ENCODE results near the gene SFXN2. TPM values are rescaled to one million over a fixed set of nuclear protein-coding genes. Genes with fewer than 3 reads are reported as not detected.
"Not testable (repeated sequence)": the region's sequence is repeated elsewhere in the genome, so short reads cannot be mapped to it uniquely, and the experiment has no call there.

SFXN2 gene
- total RNA-seq, 1 donor from 2014 or later = 0.68 TPM

DNA sequence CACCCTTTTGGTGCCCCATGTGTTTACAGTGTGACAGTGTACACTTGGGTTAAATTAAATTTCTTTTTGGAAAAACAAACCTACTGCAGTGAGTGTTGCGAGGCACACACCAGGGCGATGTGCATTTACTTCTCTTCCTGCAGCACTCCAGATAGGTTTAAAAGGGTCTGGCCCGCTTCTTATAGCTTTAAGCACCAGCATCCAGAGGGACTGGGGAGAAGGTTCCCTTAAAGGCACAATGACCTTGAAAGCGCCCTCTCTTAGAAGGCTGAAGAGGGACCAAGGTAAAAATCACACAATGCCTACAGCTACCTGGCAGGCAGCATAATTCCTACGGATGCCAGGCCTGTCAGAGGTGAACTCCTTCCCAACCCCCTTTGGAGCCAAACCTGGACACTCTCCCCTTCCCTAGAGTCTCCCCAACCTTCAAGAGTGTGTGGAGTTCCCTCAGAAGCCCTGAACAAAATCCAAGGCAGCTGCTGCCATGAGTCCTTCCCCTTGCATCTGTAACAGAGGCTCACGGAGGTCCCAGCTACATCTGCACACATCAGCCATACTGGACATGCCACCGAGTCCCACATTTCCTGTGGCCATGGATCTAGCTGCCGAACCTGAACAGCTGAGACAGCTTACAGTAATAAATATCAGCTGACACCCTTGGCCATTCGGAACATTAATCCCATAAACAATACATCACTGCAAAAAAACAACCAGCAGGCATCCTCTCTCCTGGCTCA lies 36.9 kb upstream of the SFXN2 start:
- DNase-seq (ENCODE audit: missing footprints) = no peak
- intact Hi-C loops (cut with DNase I) = loop anchor here (5.0 kb wide), 1 partner anchor 35 kb away; the partner anchor contains the start of genes ARL3 and SFXN2
- ATAC-seq = no peak

DNA sequence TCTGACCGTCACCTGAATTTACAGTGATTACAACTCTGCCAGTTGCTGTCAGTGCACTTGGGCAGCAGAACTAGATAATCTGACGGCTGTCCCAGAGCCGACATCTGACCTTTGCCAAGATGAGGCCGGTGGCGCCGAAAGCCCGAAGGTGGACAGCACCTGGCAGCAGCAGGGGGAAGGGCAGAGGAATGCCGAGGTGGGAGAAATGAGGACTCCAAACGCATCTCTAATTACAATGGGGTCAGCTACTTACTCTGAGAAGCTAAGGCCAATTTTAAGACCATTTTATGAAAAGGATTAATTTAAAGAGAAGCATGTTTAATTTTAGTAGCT lies 36.4 kb upstream of the SFXN2 start:
- no peak for ATAC-seq

DNA sequence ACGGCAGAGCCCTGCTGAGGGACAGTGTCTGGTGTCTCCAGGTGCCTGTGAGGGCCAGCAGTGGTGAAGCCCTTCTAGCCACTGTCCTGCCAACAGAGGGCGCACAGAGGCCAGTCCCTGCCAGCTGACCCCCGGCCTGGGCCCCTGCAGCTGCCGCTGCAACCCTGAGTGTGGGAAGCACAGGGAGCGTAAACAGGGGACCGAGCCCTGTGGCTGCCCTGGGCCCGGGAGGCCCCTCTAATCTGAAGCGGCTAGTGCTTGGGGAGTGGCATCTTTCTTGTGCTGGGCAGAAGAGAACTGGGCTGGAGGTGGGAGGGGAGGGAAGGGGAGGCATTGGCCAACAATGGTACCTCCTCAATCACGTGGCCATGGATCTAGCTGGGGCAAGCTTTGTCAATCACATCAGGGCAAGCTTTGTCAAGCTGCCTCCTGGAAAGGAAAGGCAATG lies 35.6 kb upstream of the SFXN2 start:
- ATAC-seq (peak; percentile 56), DNase-seq (ENCODE audit: missing footprints) (peak; percentile 86)
- intact Hi-C loops (cut with DNase I) = loop anchor here (5.0 kb wide), 1 partner anchor 33 kb away; the partner anchor contains the start of genes ARL3 and SFXN2

More for the DNA sequence above, 36.4 kb upstream of the SFXN2 start:
- intact Hi-C loops (cut with DNase I) = loop anchor here (5.0 kb wide), 1 partner anchor 34 kb away; the partner anchor contains the start of genes ARL3 and SFXN2
- DNase-seq (ENCODE audit: missing footprints) = no peak

DNA sequence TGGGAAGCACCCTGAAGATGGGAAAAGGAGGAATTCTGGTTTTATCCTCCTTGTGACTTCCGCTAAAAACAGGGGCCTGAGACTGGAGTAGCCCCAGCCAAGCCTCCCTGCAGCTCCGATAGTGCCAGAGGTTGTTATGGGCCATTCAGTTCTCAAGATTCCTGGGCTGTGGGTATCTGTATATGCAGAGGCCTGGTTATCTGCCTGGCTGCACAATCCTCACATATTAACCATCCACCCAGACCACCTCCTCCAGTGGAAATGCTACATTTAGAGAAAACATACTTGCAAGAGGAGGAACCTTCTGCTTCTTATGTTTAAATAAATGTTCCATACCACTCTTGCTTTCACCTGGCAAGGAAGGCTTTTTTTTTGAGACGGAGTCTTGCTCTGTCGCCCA lies 34.8 kb upstream of the SFXN2 start:
- ATAC-seq = no peak
- no peak for DNase-seq (ENCODE audit: missing footprints)
- intact Hi-C loops (cut with DNase I) = loop anchor here (5.0 kb wide), 1 partner anchor 33 kb away; the partner anchor contains the start of genes ARL3 and SFXN2

DNA sequence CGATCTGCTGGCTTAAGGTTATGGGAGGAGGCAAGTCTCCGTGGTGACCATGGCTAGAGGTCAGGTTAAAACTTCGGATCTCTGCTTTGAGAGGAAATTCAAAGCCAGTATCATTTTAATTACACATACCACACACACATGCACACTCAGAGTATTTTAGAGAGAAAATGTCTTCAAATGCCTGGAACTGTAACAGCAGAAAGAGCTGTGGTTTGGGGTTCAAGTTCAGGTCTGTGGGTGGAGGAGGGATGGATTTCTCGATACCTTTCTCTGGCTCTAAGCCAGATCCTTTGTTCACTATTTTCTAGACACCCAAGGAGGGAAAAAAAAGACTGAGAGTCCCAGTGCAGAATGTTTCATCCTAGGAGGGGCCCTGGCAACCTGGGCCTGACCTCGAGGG lies 32.7 kb upstream of the SFXN2 start:
- intact Hi-C loops (cut with DNase I) = no loop called here
- DNase-seq (ENCODE audit: missing footprints) (no peak), ATAC-seq (no peak)

DNA sequence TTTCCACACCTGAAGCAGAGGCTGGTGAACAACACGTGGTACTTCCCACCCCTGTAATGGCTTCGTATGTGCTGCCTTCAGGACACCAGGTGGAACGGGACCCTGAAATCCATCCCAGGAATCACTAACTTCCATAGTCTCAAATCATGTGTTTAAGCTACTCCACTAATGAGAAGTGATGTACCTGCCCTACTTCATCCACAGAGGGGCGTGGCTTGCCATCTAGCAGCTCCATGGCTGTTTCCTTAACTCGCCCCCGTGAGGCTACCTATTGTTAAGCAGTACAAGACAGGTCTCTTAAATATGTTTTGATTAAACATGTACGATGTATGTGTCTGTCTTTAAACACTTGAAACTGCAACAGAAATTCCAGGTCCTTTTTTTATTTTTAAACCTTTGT lies 32.0 kb upstream of the SFXN2 start:
- intact Hi-C loops (cut with DNase I) = no loop called here
- ATAC-seq (no peak), DNase-seq (ENCODE audit: missing footprints) (no peak)

DNA sequence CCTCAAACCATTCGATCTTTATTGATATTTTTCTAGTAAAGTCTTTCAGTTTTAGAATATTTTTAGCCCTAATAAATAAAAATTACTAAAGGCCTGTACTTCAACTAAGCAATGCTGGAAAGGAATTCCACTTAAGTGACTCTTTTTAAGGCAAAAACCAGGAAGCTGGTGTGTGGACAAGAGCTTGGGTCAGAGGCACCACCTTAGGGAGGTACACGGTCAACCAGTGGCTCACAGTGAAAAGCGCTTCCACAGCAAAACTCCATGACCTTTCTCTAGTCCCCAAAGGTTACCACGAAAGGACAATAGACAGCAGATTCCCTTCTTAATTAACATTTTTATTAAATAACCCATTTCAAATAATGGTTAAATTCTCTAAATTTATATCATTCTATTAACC lies 31.5 kb upstream of the SFXN2 start:
- intact Hi-C loops (cut with DNase I) = no loop called here
- DNase-seq (ENCODE audit: missing footprints) (no peak), ATAC-seq (no peak)

DNA sequence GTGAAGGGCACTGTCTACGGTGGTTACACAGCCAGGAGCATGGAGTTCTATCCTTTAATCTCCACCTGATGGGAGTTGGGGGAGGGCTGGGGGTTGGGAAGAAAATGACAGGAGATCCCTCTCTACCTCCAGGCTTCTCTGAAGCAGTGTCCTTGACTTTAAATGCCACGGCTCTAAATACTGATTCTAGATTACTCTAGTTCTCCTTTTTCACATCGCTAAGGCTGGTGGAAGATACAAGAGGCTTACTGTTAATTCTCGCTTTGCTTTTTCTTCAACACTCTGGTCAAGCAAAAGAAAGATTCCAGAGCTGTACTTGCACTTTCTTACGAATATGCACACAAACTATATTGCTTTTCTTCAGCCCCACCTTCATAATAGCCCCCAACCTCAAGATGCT lies 30.7 kb upstream of the SFXN2 start:
- ATAC-seq = no peak
- DNase-seq (ENCODE audit: missing footprints) = no peak
- intact Hi-C loops (cut with DNase I) = no loop called here

DNA sequence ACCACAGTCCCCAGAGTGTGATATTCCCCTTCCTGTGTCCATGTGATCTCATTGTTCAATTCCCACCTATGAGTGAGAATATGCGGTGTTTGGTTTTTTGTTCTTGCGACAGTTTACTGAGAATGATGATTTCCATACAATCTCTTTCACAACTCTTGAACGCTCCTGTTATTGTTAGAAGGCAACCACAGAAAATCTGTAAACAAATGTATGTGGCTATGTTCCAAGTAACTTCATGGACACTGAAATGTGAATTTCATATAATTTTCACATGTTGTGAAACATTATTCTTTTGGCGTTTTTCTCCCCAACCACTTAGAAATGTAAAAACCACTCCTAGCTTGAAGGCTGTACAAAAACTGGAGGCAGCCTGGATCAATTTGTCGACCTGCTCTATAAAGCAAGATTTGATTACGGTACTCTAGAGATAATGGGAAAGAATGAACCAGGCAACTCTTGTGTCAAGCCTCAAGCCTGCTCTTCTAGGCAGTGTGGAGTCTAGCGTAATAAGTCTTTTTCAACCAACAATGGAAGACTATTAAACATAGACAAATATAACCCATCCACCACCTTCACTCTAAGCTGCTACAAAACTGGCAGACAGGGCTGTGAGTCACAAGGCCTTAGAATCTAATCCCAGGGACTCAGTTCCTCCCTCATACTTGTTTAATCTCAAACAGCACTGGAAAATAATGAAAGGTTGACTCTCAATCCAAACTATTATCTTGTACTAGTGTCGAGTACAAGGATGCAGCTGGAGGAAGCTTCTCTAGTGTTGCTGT lies 23.0 kb upstream of the SFXN2 start:
- ATAC-seq = no peak
- intact Hi-C loops (cut with DNase I) = no loop called here
- no peak for DNase-seq (ENCODE audit: missing footprints)

DNA sequence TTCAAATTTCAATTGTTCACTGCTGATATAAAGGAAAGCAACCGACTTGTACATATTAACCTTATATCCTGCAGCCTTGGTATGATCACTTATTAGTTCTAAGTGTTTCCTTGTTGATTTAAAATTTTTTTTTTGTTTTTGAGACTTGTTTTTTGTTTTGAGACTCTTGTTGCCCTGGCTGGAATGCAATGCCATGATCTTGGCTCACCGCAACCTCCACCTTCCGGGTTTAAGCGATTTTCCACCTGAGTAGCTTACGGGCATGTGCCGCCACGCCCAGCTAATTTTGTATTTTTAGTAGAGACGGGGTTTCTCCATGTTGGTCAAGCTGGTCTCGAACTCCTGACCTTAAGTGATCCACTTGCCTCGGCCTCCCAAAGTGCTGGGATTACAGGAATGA lies 19.0 kb upstream of the SFXN2 start:
- intact Hi-C loops (cut with DNase I); ATAC-seq; DNase-seq (ENCODE audit: missing footprints): not testable (repeated sequence)

DNA sequence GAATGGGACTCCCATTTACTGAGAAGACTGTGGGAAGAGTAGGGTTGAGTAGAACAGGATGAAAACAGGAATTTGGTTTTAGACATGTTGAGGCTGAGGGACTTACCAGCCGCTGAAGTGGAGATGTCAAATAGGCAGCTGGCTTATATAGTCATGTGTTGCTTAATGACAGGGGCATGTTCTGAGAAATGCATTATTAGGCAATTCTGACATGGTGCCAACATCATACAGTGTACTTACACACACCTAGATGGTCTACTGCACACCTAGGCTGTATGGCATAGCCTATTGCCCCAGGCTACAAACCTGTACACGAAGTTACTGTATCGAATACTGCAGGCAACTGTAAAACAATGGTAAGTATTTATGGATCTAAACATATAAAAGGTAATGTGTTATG lies 17.7 kb upstream of the SFXN2 start:
- DNase-seq (ENCODE audit: missing footprints) (no peak), ATAC-seq (no peak)
- intact Hi-C loops (cut with DNase I) = no loop called here

DNA sequence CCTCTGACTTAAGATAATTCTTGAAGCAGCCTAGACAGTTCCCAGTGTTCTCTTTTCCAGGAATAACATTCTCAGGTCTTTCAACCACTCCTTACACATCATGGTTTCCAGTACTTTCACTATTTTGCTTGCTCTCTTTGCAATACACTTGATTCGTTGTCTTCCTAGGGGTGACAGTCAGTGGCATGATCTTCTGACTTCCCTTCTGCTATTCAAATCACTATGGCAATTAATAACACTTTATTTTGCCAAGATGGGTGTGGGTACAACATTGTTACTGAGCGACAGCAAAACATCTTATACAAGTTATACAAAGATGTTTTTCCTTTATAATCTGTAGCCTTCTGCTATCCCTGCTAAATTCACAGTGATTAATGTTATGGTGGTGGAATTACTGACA lies 15.5 kb upstream of the SFXN2 start:
- ATAC-seq = no peak
- no peak for DNase-seq (ENCODE audit: missing footprints)
- intact Hi-C loops (cut with DNase I) = no loop called here

DNA sequence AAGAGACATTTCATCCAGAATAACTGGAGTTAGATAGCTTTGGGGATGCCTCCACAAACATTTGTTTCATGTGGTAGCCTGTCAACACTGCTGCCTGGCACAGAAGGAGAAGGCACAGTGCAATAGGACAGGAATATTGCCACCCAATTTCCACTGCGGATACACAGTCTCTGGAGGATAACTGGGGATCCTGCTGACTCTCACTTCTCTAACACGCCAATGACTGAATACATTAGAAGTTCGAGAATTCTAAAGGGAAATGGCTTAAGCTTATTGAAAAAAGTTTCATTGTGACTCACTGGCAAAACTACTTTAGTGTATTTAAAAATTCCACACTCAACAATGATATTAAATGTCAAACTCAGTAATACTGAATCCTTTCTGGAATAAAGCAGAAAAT lies 13.2 kb upstream of the SFXN2 start:
- intact Hi-C loops (cut with DNase I) = no loop called here
- no peak for DNase-seq (ENCODE audit: missing footprints)
- ATAC-seq = peak; percentile 64

DNA sequence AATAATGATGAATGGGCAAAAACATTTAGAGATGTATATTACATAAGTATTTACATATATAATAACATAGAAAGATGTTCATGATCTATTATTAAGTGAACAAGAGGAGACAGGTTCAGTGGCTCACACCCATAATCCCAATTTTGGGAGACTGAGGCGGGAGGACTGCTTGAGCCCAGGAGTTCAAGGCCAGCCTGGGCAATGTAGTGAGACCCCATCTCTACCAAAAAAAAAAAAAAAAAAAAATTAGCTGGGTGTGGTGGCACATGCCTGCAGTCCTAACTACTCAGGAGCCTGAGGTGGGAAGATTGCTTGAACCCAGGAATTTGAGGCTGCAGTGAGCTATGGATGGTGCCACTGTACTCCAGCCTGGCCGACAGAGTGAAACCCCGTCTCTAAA lies 12.6 kb upstream of the SFXN2 start:
- ATAC-seq (no peak), DNase-seq (ENCODE audit: missing footprints) (no peak)
- intact Hi-C loops (cut with DNase I) = no loop called here

DNA sequence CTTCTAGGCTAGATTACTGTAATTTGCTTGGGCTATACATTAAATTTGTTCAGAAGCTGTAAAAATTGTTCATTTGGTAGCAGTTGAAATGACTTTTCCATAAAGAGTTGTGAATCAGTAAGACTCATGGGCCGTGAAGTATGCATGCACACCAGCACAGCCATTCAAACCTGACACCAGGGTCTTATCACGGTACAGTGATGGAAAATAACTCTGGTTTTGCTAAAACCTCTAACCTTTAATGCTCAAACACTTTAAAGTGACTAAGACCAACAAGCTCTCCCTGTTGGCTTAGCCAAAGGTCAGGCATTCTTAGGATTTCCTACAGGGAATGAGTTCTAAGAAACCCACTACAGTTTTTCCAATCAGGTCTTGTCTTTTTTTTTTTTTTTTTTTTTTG lies 11.7 kb upstream of the SFXN2 start:
- intact Hi-C loops (cut with DNase I) = no loop called here
- DNase-seq (ENCODE audit: missing footprints) (no peak), ATAC-seq (no peak)

DNA sequence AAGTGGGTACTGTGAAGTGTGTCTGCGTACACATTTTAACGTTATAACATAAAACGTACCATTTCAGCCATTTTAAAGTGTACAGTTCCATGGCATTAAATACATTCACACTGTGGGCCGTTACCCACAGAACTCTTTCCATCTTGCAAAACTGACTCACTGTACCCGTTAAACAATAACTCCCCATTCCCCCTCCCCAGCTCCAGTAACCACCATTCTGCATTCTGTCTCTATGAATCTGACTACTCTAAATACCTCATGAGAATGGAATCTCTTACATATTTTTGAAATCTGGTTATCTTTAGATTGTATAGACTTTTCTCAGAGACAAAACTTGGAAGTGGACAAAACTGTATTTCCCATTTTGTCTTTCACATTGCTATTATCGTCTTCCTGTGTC lies 9.5 kb upstream of the SFXN2 start:
- ATAC-seq (no peak), DNase-seq (ENCODE audit: missing footprints) (no peak)
- intact Hi-C loops (cut with DNase I) = no loop called here

DNA sequence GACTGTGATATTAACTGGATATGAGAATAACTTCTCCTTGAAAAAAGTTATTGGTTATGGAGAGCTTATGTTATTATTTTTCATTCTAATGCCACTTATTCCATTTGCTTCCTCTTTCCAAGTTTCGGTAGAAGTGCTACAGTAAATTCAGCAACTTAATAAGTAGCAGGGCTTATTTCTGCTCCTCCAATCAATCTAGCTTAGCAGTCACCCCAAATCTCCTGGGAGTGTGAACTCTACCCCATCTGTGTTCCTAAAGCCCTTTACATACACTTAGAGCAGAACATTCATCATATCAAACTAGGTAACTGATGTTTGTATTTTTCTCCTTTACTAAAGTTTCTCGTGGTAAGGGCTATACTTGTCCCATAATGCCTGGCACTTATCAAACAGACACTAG lies 8.9 kb upstream of the SFXN2 start:
- ATAC-seq (no peak), DNase-seq (ENCODE audit: missing footprints) (no peak)
- intact Hi-C loops (cut with DNase I) = no loop called here

DNA sequence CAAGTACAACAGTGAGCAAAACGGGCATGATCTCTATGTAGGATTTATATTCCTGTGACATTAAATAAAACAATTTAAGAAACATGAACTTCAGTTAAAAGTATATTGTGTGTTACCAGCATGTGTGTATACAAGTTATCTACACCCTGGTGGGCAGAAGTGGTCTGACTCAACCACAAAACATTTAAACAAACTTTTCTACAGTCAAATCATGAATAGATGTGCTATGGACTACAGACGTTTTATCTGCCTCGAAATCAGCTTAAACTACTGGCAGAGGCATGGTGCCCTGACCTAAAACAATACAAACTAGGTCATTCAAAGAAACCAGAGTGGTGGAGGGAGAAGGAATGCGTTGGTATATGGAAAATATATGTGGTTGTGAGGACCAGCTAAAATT lies 3.8 kb upstream of the SFXN2 start:
- DNase-seq (ENCODE audit: missing footprints) (no peak), ATAC-seq (no peak)
- intact Hi-C loops (cut with DNase I) = loop anchor here (5.0 kb wide), 1 partner anchor 33 kb away; no protein-coding TSS in a partner anchor

DNA sequence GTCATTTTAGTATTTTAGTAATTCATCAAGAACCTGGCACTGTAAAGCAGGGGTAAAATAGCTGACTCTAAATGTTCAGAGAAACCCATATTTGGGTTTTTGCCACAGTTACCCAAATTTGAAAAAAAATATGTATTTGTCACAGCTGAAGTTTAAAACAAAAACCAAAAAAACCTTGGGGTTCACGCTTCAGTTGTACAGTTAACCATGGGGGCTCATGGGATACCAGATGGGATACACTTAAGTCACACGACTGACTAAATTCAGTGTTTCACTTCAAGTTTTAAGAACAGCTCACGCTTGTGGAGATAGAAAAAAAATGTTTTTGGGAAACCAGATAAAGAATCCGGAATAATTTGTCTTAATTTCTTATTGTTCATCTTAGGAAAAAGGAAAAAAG lies 2.3 kb upstream of the SFXN2 start:
- intact Hi-C loops (cut with DNase I) = loop anchor here (2.0 to 5.0 kb wide), 2 partner anchors 35 to 69 kb away; no protein-coding TSS in a partner anchor
- no peak for DNase-seq (ENCODE audit: missing footprints)
- no peak for ATAC-seq
